ENCODE data around the gene BIRC3.
"Not testable (repeated sequence)": the region's sequence is repeated elsewhere in the genome, so short reads cannot be mapped to it uniquely, and the experiment has no call there.

BIRC3 gene

GRCh38 chr11:102330231-102330630, 12.9 kb downstream of the BIRC3 start:
- no peak for DNase-seq

DNA sequence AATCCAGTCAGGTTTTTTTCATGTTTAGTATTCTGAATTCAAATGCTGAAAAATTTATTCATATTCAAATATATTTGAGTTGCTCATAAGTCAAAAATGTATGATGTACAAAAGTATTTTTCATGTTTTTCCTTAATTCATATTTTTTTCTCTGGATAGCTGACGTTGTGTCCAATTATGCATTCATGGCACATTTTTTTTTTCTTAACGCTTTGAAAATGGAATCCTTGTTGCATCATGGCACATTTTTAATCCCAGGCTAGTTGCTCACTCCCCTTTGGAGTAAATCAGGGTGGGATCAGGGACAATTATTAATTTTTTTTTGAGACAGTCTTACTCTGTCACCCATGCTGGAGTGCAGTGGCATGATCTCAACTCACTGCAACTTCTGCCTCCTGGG, 14.1 kb downstream of the BIRC3 start:
- no peak for DNase-seq

DNA sequence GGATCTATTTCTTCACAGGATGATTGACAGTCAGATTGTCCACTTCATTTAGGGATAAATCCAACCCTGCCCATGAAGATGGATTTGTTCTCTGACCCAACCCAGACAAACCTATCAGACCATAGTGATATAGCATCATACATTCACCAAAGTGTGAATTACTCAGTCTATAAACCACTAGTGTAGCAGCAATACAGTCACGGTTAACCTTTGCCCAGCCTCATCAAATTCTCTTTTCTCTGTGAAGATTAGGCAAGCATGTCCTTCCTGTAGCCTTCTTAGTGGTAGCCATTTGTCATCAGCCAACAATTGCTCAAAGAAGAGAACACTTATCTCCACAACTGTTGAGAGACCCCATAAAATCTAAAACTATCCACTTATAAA, 15.3 kb downstream of the BIRC3 start:
- DNase-seq = no peak

DNA sequence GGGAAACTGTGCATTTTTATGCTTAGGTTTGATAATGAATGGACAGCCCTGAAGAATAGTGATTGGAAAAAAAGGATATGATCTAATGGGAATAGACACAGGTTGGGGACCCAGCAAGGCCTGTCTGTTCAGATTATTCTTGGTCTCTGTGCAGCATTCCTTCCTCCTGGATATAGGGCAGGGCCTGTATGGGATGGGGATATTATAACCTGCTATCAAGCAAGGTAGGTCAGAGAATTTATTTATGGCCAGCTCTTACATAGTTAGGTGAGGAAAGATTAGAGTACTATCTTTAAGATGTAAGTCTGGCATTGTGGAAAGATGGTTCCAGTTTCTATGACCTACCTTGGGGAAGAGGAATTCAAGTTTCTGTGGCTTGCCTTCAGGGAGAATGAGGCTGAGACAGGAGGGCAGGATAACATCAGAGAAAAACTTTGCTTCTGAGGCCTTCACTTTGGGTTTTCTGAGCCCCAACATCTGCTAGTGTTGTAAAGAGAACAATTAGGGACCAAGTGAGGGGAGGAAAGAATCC, 21.3 kb downstream of the BIRC3 start:
- DNase-seq = no peak

- not testable (repeated sequence) for DNase-seq
Measured at GRCh38 chr11:102341311-102341710, 24.0 kb downstream of the BIRC3 start.

- DNase-seq = peak; percentile 87 to 97
Measured at GRCh38 chr11:102341844-102342318, 24.6 kb downstream of the BIRC3 start.

DNA sequence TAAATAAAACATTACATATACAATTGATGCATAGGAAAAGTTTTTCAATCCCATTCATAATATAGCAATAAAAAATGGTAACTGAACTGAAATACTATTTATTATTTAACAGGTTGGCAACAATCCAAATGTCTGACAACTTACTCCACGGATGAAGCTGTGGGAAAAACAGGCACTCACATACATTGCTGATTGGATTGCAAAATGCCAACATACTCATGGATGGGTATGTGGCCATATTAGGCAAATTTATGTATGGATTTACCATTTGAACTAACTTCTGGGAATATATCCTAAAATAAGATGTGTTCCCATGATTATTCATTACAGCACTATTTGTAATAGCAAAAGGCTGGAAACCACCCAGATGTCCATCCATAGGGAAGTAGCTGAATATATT, 26.5 kb downstream of the BIRC3 start:
- no peak for DNase-seq

GRCh38 chr11:102345904-102346303, 28.6 kb downstream of the BIRC3 start:
- peak; percentile 94 to 98 for DNase-seq

DNA sequence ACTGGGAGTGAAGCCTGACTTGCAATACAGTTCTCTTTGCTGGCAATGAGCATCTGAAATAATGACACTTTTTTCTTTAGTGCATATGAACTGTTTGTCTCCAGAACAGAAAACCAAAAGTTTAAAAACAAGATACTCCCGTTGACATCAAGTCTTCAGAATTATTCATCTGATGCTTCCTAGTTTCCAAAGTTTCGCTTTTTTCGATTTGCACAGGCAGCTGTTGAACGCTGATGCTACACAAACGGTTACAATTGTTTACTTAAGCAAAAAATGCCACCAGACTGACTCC, 29.1 kb downstream of the BIRC3 start:
- no peak for DNase-seq

DNA sequence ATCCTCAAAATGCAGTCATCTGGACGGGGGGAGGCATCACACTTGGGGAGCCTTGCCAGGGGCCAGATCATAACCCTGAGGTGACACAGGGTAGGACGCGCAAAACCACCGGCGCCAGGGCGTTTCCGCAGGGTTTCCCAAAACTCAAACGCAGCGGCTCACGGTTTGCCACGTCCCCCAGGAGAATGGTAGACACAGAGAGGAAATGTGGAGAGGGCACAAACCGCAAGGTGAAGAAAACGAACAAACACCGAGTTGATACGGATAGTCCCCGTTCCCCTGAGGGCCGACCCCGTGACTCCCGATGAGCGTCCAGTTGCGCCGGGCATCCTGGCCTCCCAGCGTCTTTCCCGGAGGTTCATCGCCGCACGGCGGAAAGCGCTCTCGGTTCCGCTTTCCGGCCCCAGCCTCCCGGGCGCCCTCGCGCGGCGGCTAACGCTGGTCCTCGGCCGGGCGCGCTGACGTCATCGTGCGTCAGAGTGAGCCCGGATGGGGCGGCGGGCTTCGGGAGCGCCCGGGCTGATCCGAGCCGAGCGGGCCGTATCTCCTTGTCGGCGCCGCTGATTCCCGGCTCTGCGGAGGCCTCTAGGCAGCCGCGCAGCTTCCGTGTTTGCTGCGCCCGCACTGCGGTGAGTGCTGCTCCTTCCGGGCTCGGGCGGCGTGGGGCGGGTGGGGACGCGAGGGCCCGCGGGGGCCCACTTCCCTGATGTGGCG, 29.6 kb downstream of the BIRC3 start, which contains the start of gene BIRC2:
Gene BIRC2, plus strand, starts transcription at position 467 of the 714 bp plus-strand sequence. CDS start 2,641 bp downstream, outside the sequence.
- peak; percentile 94 for DNase-seq

DNA sequence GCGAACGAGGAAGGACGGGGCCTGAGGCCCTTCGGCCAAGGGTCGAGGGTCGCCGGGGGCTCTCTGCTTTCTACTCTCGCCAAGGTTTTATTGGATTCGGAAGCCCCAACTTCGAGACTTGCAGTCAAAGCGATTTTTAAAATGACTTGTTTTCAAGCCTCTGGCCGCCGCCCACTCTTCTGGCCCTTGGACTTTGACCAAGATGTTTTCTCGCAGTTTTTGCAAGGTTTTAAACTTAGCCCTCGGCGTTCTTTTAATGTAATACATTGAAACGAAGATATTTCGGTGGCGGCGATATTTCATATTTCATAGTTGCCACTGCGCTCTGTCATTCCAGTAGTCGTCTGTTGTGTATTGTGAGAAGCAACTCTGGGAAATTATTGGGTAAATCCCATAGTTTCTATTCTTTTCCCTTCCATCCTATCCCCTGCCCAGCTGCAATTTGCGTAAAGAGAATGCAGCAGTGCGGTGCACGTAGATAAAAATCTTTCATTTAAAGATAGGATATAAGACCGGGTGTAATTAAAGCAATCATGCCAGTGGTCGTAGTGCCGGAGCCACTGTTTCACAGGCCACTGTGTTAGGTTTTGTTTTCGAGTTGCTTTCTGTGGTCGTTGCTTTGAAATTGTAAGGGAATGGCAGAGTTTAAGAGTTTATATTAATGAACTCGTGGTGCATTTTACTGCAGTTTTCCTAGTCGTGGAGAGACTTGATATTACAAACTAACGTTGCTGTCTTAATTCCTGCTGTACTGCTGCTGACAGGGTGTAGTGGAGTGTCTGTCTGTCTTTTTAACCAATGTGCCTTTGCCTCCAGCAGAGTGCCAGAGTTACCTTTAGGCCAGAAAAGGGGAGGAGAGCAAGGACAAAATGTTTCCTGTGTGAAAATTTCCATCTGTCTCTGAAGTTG, 30.4 kb downstream of the BIRC3 start:
- peak in 1 of 2 experiments; percentile 79 for DNase-seq

- no peak for DNase-seq
Measured at GRCh38 chr11:102357116-102357515, 39.8 kb downstream of the BIRC3 start.

GRCh38 chr11:102359372-102359771, 42.1 kb downstream of the BIRC3 start:
- no peak for DNase-seq

GRCh38 chr11:102360681-102361080, 43.4 kb downstream of the BIRC3 start:
- no peak for DNase-seq

DNA sequence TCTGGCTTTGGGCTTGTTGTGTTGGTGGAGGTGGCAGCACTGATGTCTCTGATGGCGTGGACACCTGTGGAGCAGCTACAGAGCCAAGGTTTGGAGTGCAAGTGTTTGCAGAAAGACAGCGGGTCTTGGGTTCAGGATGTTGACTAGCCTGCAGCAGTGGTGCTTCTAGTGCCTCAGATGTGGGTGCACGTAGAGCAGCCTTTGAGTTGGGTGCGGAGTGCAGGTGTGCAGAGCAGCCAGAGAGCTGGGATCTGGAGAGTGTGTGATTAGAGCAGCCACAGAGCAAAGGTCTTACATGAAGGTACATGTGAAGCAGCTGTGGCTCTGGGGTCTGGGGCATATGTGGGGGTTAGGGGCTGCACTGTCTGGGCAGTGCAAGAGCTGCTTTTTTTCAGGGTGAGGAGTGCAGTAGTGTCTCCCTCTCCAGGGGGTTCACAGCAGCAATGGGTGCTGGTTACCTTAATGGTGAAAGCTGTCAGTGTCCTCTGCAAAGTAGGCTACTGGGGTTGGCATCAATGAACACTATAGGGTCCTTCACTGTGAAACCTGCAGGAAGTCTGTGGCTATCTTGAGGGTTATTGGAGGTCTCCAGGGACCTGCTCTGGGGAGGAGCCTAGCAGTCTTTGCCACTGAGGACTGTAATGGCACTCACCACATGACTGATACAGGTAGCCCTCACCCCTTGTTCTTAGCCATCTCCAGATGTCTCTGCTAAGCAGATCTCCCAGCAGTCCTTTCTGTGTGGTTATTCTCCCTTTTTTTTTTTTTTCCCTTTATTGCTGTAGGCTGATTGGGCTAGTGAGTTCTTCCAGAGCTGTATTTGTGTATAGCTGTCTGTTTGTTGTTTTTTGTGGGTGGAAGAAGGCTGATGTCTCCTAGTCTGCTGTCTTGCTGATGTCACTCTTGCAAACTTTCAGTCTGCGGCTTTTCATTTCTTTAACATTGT, 44.1 kb downstream of the BIRC3 start:
- no peak for DNase-seq

DNA sequence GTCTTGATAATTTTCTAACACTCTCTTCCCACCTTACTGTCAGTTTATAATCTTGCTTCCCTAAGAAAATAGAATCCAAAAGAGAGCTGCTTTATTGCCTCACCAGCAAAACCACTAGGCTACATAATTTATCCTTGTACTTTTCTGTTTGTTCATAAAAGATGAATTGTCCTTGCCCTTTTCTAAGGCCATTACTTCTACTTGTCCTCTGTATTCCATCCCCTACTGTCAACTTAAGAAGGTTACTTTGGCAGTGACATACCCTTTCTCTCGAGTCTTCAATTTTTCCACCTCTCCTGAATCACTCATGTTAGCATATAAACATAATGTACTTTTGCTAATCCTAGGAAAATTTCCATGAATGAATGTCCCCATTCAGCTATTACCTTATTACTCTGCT, 47.7 kb downstream of the BIRC3 start:
- no peak for DNase-seq

DNA sequence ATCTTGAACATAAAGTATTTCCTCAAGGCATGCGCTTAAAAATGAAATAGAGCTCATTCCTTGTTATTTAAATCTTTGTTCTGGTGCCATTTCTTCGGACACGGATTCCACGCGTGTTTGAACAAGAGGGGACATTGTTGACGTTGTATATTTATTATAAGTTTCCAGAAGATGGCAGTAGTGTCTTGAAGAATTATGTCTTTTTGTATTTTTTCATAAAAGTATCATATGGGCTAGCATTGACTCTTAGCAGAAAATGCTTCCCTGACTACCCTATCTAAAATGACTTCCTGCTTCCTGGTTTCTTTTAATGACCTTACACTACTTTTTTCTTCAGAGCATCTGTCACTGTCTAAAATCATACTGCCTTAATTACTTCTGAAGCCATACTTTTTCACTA, 50.1 kb downstream of the BIRC3 start:
- DNase-seq = peak; percentile 26 to 78

- no peak for DNase-seq
Measured at GRCh38 chr11:102368472-102368871, 51.2 kb downstream of the BIRC3 start.

DNA sequence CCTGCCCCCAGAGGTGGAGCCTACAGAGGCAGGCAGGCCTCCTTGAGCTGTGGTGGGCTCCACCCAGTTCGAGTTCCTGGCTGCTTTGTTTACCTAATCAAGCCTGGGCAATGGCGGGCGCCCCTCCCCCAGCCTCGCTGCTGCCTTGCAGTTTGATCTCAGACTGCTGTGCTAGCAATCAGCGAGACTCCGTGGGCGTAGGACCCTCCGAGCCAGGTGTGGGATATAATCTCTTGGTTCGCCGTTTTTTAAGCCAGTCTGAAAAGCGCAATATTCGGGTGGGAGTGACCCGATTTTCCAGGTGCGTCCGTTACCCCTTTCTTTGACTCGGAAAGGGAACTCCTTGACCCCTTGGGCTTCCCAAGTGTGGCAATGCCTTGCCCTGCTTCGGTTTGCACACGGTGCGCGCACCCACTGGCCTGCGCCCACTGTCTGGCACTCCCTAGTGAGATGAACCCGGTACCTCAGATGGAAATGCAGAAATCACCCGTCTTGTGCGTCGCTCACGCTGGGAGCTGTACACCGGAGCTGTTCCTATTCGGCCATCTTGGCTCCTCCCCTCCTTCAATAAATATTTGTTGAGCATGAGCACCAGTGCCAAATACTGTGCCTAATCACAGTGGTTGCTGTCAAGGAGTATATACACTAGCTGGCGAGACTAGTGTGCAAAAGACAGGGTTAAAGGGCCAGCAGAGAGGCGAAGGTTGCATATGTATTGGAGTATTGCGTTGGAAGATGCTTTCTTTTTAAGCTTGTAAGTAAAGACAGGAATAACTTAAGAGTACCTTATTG, 57.5 kb downstream of the BIRC3 start:
- not testable (repeated sequence) for DNase-seq

GRCh38 chr11:102375720-102376399, 58.6 kb downstream of the BIRC3 start:
- no peak for DNase-seq

DNA sequence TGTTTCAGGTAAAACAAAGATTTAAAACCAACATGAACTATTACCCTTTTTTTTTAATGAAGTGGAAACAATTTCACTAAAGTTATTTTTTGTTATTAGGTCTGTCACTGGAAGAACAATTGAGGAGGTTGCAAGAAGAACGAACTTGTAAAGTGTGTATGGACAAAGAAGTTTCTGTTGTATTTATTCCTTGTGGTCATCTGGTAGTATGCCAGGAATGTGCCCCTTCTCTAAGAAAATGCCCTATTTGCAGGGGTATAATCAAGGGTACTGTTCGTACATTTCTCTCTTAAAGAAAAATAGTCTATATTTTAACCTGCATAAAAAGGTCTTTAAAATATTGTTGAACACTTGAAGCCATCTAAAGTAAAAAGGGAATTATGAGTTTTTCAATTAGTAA, 60.6 kb downstream of the BIRC3 start:
- DNase-seq = no peak

Measured in SW 1271 (cell line).